Right renal cortex interstitium (tissue), 3 donors: ENCODE data around the gene DNASE2. TPM values are rescaled to one million over a fixed set of nuclear protein-coding genes. Genes with fewer than 3 reads are reported as not detected.

ENCODE experiments used
- DNase-seq, 3 donors: peaks; one replicate each; pipeline ENCODE4 v3.0.0-alpha.2; 2013; ENCODE audit warnings: low read depth in 3 of 3, low spot score in 2 of 3
- polyA plus RNA-seq, 3 donors: library from polyadenylated mRNA; unstranded; fragments of 120-200 nt; gene quantifications; one replicate each; pipeline ENCODE4 v1.2.1, GENCODE V29; 2013; ENCODE audit not compliant: insufficient read length in 3 of 3

Gene DNASE2
- polyA plus RNA-seq, 3 donors: 10.1 to 15.0 (median 11.6) TPM

DNA sequence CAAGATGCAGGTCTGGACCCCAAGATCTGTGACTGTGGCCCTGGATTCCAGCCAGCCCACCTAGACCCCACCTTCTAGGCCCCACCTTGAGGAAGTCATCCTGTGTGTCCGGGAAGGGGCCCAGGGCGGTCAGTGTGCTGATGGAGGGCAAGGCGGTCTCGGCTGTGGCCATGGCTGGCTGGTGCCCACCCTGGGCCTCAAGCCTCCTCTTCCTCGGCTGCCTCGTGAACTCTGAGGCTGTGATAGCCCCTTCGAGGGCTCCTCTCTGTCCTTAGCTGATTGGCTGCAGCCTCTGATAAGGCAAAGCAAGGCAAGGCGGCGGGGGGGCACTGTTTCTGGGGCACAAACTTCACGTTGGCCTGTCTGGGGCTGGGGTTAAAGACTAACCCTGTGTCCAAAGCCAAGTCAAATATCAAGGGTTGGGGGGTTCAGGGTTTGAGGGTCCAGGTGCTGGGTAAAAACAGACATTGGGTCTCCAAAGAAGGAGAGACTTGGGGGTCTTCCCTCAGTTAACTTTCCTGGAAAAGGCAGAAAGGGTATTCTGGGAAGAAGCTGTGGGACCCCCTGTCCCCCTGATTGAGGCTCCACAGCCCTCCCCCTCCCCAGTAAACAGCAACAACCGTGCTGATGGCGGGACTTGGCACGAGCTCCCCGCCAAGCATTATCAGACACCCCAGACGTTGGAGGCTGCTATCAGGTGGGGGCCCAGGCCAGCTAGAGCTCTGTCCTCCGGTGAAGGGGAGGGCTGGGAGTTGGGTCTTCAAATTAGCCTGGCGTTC is 5.9 kb upstream of the DNASE2 start, which contains the start of gene KLF1:
TSS of gene KLF1 (minus strand) at position 233 of the 779 bp plus-strand sequence. CDS start at position 172, 61 bp downstream.
- DNase-seq: no peak

DNA sequence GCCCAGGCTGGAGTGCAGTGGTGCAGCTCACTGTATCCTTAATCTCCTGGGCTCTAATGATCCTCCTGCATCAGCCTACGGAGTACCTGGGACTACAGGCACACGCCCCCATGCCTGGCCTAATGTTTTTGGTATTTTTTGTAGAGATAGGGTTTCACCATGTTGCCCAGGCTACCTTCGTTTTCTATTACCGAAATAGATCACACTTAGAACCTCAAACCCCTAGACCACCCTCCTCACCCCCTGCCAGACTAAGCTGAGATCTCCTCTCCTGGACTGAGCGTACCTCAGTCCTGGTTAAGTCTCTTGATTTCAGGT is 5.4 kb upstream of the DNASE2 start:
- no peak for DNase-seq

DNA sequence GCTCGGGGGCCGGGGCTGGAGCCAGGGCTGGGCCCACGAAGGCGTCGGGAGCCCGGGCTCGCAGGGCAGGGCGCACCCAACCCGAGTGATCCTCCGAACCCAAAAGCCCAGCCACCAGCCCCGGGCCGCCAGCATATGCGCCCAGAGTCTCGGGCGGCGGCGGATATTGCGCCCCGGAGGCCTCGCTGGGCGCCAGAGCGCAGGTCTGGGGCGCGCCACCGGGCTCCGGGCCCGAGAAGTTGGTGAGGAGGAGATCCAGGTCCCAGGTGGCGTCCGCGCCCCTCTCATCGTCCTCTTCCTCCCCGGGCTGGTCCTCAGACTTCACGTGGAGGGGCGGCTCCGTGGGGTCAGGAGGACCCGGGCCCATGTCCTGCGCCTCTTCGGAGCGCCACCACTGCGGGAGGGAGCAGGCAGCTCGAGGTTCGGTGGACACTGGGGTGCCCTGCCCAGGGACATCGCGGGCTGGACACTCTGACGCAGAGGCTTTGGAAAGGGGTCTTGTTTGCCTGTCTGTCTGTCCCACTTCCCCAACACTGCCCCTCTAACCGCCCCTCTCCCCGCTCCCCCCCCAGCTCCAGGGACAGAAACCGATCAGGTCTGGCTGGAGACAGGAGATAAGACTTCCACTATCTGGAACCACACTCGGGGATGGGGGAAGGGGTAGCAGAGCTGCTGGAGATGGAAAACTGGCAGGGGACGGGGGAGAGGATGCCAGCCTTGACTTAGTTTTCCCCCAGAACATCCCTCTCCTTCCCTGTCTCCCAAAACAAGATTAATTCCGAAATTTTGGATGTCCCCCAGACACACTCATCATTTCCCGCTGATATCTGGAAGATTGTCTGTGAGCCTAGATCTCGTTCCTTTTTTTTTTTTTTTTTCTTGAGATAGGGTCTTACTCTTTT is 4.8 kb upstream of the DNASE2 start:
- no peak for DNase-seq

DNA sequence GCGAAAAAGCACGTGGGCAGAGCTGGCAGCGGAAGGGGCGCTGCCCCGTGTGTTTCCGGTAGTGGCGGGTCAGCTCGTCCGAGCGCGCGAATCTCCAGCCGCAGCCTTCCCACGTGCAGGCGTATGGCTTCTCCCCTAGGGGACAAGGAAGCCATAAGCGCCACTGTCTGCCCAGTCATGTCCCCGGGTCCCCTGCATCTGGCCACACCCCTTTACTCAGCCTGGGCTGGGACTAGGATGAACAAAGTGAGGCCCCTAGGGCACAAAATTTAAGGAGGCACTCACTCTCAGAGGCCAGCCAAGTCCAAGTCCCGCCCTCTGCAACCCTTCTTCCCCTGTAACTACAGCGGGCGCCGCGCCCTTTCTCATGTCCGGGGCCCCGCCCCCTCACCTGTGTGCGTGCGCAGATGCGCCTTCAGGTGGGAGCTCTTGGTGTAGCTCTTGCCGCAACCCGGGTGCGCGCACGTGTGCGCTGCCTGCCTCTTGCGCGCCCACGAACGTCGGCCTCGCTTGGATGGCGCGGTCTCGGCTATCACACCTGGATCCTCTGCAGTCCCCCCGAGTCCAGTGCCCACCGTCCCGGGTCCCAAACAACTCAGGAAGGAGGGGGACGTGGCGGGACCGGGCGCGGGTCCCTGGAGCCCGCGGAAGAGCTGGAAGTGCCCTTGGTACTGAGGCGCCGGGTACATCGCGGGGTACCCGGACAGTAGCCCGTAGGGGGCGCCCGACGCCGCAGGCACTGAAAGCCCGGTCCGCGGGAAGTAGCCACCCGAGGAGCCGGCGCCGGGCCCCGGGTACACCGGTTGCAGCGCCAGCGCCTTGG is 3.9 kb upstream of the DNASE2 start:
- no peak for DNase-seq

GRCh38 chr19:12884627-12884925 is 3.3 kb upstream of the DNASE2 start:
- no peak for DNase-seq

DNA sequence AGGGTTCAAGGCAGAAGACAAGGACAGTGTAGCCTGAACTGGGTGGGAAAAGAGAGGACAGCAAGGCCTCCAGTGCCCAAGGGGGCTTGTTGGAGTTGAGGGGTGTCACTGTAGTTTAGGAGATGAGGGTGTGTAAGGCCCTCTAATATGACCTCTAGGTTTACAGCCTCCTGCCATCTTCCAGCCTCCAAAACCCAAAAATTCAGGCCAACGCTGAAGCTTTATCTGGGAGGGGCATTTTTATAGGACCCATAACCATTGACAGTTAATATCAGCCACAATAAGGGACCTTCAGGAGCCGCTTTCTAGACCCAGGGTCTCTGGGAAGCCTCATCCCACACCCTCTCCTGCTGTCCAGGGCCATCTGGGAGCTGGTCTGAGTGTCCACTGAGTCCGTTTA is 3.0 kb upstream of the DNASE2 start:
- no peak for DNase-seq

DNA sequence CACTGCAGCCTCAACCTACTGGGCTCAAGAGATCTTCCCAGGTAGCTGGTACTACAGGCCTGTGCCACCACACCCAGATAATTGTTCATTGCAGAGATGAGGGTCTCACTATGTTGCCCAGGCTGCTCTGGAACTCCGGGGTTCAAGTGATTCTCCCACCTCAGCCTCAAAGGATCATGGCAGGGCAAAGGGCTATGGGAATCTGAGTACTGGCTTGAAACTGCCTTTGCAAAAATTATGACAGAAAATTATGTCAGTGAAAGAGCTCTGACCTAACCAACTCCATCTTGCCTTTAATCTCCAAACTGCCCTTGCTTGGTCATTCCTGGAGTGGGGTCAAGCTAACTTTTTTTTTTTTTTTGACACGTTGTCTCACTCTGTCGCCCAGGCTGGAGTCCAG is 1.3 kb upstream of the DNASE2 start:
- DNase-seq: no peak

DNA sequence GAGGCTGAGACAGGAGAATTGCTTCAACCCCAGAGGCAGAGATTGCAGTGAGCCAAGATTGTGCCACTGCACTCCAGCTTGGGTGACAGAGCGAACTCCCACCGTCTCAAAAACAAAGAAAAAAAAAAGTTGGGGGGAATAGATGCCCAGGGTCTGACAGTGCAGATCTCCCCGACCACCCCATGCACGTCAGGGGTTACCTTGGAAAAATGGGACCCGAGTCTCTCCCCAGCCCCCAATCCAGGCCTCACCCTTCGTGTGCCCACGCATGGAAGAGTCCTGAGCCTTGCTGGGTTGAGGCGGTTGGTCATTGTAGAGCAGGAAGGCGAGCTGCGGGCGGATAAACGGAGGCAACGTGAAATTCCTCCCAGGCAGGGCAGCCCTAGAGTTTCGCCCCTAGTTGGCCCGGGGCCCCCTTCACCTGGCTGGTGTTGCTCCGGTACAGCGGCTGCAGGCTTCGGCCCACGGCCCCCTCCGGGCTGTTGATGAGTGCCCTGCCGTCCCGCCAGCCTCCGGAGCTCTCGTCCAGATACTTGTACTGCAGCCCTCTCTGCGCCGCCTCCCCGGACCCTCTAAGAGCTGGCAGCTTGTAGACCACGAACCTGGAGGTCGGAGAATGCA is 588 bp downstream of the DNASE2 start:
- DNase-seq: no peak

GRCh38 chr19:12875086-12875485 is 6.2 kb downstream of the DNASE2 start:
- DNase-seq: no peak

GRCh38 chr19:12873891-12874745 is 7.1 kb downstream of the DNASE2 start:
- no peak for DNase-seq

DNA sequence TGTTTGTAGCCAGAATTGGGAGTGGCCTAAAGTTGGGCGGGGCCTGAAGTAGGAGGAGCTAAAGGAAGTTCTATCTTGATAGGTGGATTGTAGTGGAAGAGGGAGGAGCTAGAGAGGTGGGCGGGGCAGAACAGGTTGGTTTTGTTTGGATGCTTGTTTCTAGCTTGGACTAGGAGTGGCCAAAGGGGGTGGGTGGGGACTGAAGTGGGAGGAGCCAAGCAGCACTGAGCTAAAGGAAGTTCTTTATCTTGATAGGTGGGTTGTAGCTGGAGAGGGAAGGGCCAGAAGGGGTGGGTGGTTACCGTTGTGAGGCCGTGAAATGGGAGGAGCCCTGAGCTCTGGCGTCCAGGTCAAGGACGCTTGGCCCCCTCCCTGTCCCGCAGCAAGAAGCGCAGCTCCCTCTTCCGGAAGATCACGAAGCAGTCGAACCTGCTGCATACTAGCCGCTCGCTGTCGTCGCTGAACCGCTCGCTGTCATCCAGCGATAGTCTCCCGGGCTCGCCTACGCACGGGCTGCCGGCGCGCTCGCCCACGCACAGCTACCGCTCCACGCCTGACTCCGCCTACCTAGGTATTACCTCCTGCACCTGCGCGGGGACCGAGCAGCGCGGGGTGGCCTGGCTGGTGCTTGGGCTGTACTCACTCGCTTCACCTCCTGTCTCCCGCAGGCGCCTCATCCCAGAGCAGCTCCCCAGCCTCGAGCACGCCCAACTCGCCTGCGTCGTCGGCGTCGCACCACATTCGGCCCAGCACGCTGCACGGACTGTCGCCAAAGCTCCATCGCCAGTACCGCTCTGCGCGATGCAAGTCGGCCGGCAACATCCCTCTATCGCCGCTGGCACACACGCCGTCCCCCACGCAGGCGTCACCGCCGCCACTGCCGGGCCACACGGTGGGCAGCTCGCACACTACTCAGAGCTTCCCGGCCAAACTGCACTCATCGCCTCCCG is 8.0 kb downstream of the DNASE2 start:
- DNase-seq: no peak

DNA sequence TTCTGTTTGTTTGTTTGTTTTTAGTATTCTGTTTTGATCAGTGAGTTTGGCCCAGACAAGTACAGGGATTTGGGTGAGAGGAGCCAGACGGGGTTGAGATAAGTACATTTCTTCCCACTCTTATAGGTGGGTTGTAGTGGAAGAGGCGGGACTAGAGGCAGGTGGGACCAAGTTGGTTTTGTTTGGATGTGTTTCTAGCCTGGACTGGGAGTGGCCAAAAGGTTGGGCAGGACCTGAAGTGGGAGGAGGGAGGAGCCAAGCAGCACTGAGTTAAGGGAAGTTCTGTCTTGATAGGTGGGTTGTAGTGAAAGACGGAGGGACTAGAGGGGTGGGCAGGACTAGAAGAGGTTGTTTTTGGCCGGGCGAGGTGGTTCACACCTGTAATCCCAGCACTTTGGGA is 9.0 kb downstream of the DNASE2 start:
- DNase-seq: no peak

DNA sequence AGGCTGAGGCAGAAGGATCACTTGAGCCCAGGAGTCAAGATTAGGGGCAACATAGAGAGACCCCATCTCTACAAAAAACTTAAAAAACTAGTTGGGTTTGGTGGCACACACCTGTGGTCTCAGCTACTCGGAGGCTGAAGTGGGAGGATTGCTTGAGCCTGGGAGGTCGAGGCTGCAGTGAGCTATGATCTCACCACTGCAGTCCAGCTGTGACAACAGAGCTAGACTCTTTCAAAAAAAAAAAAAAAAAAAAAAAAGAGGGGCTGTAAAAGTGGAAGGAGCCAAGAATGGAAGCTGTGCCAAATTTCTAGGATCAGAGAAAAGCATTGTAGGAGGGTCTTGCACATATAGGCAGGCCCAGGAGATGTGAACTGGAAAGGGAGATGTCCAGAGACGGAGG is 9.6 kb downstream of the DNASE2 start:
- no peak for DNase-seq

- DNase-seq: no peak
These were observed 12.6 kb downstream of the DNASE2 start for GRCh38 chr19:12868540-12869112.

DNA sequence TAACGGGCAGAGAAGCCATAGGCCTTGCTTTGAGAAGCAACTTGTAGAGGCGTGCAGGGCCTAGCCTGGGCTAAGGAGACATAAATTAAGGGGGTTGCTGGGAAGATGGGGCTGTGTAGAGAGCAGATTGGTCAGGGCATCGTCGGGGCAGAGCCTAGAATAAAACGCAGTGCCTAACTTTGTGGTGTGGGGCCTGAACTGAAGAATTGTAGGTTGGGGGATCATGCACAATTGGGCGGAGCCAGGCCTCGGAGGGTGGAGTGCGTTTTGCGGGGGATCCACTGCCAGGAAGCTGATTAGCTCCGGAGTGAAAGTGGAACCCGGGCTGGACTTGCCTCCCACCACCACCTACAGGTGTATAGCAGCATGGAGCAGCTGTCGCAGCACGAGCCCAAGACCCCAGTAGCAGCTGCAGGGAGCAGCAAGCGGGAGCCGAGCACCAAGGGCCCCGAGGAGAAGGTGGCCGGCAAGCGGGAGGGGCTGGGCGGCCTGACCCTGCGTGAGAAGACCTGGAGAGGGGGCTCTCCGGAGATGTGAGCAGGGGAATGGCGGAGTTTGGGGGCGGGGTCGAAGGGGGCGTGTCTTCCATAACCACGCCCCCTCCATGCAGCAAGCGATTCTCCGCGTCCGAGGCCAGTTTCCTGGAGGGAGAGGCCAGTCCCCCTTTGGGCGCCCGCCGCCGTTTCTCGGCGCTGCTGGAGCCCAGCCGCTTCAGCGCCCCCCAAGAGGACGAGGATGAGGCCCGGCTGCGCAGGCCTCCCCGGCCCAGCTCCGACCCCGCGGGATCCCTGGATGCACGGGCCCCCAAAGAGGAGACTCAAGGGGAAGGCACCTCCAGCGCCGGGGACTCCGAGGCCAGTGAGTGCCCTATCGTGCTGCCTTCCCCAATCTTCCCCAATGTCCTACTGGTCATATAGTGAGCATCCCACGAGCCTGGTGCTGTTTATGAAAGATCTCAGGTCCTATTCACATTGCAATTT is 13.8 kb downstream of the DNASE2 start:
- DNase-seq: no peak

DNA sequence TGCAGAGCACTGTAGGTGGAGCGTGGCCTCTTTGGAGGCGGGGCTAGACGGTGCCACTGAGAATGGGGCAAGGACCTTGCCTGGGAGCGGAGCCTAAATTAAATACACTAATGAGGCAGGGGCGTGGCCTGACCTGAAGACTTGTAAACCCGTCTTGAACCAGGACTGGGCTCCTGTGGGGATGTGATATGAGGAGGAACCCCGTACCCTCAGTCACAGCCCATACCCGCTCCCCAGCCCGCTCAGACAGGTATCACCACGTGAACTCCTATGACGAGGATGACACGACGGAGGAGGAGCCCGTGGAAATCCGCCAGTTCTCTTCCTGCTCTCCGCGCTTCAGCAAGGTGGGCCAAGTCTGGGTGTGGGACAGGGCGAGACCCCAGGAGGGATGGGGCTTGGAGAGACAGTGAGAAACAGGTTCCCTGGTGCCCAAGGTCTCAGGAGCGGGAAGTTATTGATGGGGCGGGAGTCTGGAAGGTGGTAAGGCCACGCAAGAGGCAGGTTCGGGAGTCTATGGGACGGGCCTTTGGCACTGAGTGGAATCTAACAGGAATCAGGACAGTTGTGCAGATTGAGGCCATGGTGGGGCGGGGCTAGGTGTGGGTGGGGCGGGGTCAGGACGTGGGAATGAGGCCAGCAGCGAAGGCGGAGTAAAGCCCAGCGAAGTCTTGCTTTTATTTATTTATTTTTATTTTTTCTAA is 14.7 kb downstream of the DNASE2 start:
- DNase-seq: no peak
